DOHH2 (cell line): ENCODE measurements around the gene ACTN1.

ENCODE experiments used
- H3F3A ChIP-seq: fragments of 200-600 bp; sonication (generic), shearing (Covaris generic); 2 replicates; pipeline ENCODE4 v1.6.0; 2016; ENCODE audit warnings: antibody characterized with exemption, mild to moderate bottlenecking; ENCODE audit not compliant: control insufficient read depth, insufficient read depth
- H3K27ac ChIP-seq: fragments of 200-600 bp; sonication (generic); 2 replicates; pipeline ENCODE4 v1.5.1; 2014; ENCODE audit warnings: low read depth, mild to moderate bottlenecking, low read length, moderate library complexity
- H3K27me3 ChIP-seq: fragments of 200-600 bp; sonication (generic); 2 replicates; pipeline ENCODE4 v1.6.1; 2014; ENCODE audit warnings: mild to moderate bottlenecking, low read length, mixed read lengths; ENCODE audit not compliant: control insufficient read depth
- H3K36me3 ChIP-seq: fragments of 200-600 bp; sonication (generic); 2 replicates; pipeline ENCODE4 v1.6.1; 2014; ENCODE audit warnings: mild to moderate bottlenecking, low read length, moderate library complexity, mixed read lengths; ENCODE audit not compliant: control insufficient read depth
- H3K4me1 ChIP-seq: fragments of 200-600 bp; sonication (generic); 2 replicates; pipeline ENCODE4 v1.6.1; 2014; ENCODE audit warnings: mild to moderate bottlenecking, low read length, mixed read lengths; ENCODE audit not compliant: control insufficient read depth
- H3K4me2 ChIP-seq: fragments of 200-600 bp; sonication (generic); 2 replicates; pipeline ENCODE4 v1.6.0; 2014; ENCODE audit warnings: mild to moderate bottlenecking, low read length, moderate library complexity
- H3K4me3 ChIP-seq: fragments of 200-600 bp; sonication (generic); 2 replicates; pipeline ENCODE4 v1.5.1; 2014; ENCODE audit warnings: mild to moderate bottlenecking, low read length, mixed read lengths
- H3K79me2 ChIP-seq: fragments of 200-600 bp; sonication (generic); 2 replicates; pipeline ENCODE4 v1.6.1; 2014; ENCODE audit warnings: mild to moderate bottlenecking, low read length, mixed read lengths; ENCODE audit not compliant: control insufficient read depth
- H3K9me2 ChIP-seq: fragments of 200-600 bp; sonication (generic); replicated peaks from 2 replicates; pipeline ENCODE4 v1.6.1; 2014; ENCODE audit warnings: mild to moderate bottlenecking, low read length, mixed read lengths; ENCODE audit not compliant: control insufficient read depth
- H3K9me3 ChIP-seq: fragments of 200-600 bp; sonication (generic); 2 replicates; pipeline ENCODE4 v1.6.1; 2014; ENCODE audit warnings: antibody characterized with exemption, low read length, mixed read lengths; ENCODE audit not compliant: control insufficient read depth, insufficient read depth
- H4K20me1 ChIP-seq: fragments of 200-600 bp; sonication (generic); 2 replicates; pipeline ENCODE4 v1.6.0; 2014; ENCODE audit warnings: low read depth, mild to moderate bottlenecking, antibody characterized with exemption, low read length, moderate library complexity; ENCODE audit not compliant: control insufficient read depth, insufficient read depth
- EZH2phosphoT487 ChIP-seq: fragments of 200-600 bp; sonication (generic); IDR thresholded peaks from 2 replicates; pipeline ENCODE4 v1.6.1; 2017; ENCODE audit warnings: borderline replicate concordance, mild to moderate bottlenecking, antibody characterized with exemption, low read length, moderate library complexity, mixed read lengths
- TF ChIP-seq, protein P1 (sequence below): fragments of 200-600 bp; sonication (generic); IDR thresholded peaks from one replicate; pipeline ENCODE4 v1.5.1; 2014; ENCODE audit warnings: antibody characterized with exemption, mild to moderate bottlenecking, low read depth, low read length; ENCODE audit not compliant: poor library complexity, severe bottlenecking

The ACTN1 gene

DNA sequence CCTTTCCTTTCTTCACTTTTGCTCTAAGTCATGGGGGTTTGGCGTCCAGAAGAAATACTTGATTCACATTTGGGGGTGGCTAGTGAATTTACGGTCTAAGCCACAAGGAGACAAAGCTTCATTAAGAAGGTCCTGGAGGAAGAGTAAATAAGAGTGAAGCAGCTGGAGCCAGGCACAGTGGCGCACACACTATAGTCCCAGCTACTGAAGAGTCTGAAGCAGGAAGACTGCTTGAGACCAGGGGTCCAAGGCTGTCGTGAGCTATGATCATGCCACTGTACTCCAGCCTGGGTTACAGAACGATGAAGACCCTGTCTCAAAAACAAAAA, 23.3 kb downstream of the ACTN1 start:
- Histone ChIP-seq H4K20me1 (no peaks in the 10 kb centered on the region), H3K4me3 (no peak overlapping the region), H3K27ac (no peak overlapping the region), H3K9me2 (no peaks in the 10 kb centered on the region), H3K36me3 (no peaks in the 10 kb centered on the region), H3F3A (no peaks in the 10 kb centered on the region), H3K27me3 (peaks cover 29% of the 10 kb centered on the region), H3K4me2 (no peak overlapping the region), H3K79me2 (no peaks in the 10 kb centered on the region), H3K9me3 (no peaks in the 10 kb centered on the region), H3K4me1 (no peaks in the 10 kb centered on the region)
- TF ChIP-seq, protein P1, sequence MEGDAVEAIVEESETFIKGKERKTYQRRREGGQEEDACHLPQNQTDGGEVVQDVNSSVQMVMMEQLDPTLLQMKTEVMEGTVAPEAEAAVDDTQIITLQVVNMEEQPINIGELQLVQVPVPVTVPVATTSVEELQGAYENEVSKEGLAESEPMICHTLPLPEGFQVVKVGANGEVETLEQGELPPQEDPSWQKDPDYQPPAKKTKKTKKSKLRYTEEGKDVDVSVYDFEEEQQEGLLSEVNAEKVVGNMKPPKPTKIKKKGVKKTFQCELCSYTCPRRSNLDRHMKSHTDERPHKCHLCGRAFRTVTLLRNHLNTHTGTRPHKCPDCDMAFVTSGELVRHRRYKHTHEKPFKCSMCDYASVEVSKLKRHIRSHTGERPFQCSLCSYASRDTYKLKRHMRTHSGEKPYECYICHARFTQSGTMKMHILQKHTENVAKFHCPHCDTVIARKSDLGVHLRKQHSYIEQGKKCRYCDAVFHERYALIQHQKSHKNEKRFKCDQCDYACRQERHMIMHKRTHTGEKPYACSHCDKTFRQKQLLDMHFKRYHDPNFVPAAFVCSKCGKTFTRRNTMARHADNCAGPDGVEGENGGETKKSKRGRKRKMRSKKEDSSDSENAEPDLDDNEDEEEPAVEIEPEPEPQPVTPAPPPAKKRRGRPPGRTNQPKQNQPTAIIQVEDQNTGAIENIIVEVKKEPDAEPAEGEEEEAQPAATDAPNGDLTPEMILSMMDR: no peak
- no peak for TF ChIP-seq EZH2phosphoT487

DNA sequence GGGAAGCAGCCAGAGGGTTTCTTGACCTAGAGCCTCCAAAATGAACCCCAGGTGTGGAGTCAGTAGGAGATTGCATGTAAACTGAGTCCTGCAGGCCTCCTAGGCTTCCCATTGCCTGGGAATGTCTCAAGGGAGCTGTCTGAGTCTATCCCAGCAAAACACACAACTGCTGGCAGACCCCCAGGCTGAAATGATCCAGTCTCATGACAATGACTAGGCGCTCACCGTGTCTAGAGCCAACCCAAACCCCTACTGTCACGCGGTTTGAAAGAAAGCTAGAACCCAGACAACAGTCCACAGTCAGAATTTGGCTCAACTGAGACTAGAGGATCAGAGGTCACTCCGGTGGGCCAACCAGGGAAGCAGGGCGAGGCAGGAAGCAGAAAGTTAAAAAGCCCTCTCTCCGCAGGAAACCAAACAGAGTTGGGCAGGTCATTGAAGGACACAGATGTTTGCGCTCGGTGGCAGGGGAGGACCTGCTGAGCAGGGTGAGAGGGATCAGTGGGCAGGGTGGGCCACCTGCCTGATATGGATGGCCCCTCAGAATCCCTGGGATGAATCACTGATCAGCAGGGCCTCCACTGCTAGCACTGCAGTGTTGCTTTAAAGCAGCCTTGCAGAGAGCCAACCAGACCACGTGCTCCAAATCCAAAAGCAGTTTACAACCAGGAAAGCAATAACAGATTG, 23.8 kb downstream of the ACTN1 start:
- Histone ChIP-seq H3K27me3 (peaks cover 28% of the 10 kb centered on the region), H3F3A (no peaks in the 10 kb centered on the region), H3K36me3 (no peaks in the 10 kb centered on the region), H3K9me3 (no peaks in the 10 kb centered on the region), H3K79me2 (no peaks in the 10 kb centered on the region), H3K4me2 (no peak overlapping the region), H3K4me1 (no peaks in the 10 kb centered on the region), H3K9me2 (no peaks in the 10 kb centered on the region), H3K4me3 (no peak overlapping the region), H4K20me1 (no peaks in the 10 kb centered on the region), H3K27ac (no peak overlapping the region)
- TF ChIP-seq EZH2phosphoT487: no peak

DNA sequence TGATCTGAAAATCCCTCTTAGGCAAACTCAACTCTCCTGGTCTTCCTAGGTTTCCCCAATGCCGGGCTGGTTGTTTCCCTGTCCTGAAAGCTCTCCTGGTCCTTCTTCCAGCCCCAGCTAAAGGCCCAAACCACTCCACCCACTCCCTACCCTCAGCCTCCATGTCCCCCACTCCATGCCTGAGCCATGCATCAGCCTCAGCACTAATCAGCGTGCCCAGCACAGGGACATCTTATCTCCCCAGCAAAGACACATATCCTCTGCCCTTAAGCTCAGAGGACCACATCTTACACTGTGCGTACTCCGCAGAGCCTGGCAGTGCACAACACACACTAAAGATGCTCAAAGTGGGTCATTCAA, 25.9 kb downstream of the ACTN1 start:
- H3K4me2 ChIP-seq: no peak overlapping the region
- H3K4me3 ChIP-seq: no peak overlapping the region
- H3K9me3 ChIP-seq: no peaks in the 10 kb centered on the region
- no peaks in the 10 kb centered on the region for H3K36me3 ChIP-seq
- TF ChIP-seq, protein P1: no peak
- TF ChIP-seq EZH2phosphoT487: no peak
- no peaks in the 10 kb centered on the region for H3F3A ChIP-seq
- no peak overlapping the region for H3K27ac ChIP-seq
- no peaks in the 10 kb centered on the region for H3K9me2 ChIP-seq
- H4K20me1 ChIP-seq: no peaks in the 10 kb centered on the region
- H3K4me1 ChIP-seq: no peaks in the 10 kb centered on the region; the same call in 1 of the 2 replicates
- H3K27me3 ChIP-seq: peaks cover 20% of the 10 kb centered on the region
- no peaks in the 10 kb centered on the region for H3K79me2 ChIP-seq

DNA sequence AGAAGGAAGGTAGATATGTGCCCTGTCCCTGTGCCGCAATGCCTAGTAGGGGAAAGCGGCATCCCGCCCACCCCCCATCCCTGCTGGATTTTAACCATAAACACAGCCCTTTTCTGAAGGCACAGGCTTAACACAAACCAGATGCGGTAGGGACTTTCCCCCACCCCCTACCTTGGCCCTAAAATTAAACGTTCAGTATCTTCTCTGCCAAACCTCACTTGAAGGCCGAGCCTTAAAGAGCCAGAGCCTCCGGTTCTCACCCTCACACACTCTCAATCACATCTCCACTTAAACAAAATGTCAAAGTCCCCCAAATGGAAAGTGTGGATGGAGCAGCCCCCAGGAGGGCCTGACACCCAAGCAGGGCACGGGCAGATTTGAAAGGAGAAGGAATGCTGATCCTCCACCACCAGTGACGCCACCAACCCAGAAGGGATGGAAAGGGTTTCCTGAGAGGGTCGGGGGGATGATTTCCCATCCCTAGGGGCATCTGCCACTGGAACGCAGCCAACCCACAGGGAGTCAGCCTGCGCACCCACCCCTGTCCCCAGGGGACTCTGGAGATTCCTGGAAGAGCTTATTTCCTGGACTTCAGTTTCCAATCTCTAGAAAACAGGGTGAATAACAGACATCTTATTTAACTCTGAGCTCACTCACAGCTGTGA, 26.4 kb downstream of the ACTN1 start:
- Histone ChIP-seq H3K9me2 (no peaks in the 10 kb centered on the region), H3K36me3 (no peaks in the 10 kb centered on the region), H3K9me3 (no peaks in the 10 kb centered on the region), H3K4me1 (peaks cover 4% of the 10 kb centered on the region), H3K27ac (no peak overlapping the region), H3K79me2 (no peaks in the 10 kb centered on the region), H3F3A (no peaks in the 10 kb centered on the region), H3K4me2 (no peak overlapping the region), H4K20me1 (no peaks in the 10 kb centered on the region), H3K27me3 (peaks cover 18% of the 10 kb centered on the region), H3K4me3 (no peak overlapping the region)
- no peak for TF ChIP-seq EZH2phosphoT487
- TF ChIP-seq, protein P1: no peak
